ENCODE measurements around the gene PDCD1LG2. TPM values are rescaled to one million over a fixed set of nuclear protein-coding genes. Genes with fewer than 3 reads are reported as not detected.

The PDCD1LG2 gene
- total RNA-seq, 1 donor, result under 0.01 TPM

GRCh38 chr9:5529683-5530221 is 19.4 kb downstream of the PDCD1LG2 start:
- DNase-seq (ENCODE audit: low read depth in 2 of 3, low spot score in 2 of 3), result peak in 2 of 3 donors; percentile 38 to 40

GRCh38 chr9:5531101-5531882 is 21.0 kb downstream of the PDCD1LG2 start:
- DNase-seq (ENCODE audit: low read depth in 2 of 3, low spot score in 2 of 3), result peak in 2 of 3 donors; percentile 51 to 62

- DNase-seq (ENCODE audit: low read depth in 2 of 3, low spot score in 2 of 3), result no peak
Observed at GRCh38 chr9:5532306-5532705, 22.0 kb downstream of the PDCD1LG2 start.

- no peak for DNase-seq (ENCODE audit: low read depth in 2 of 3, low spot score in 2 of 3)
Observed at GRCh38 chr9:5532790-5533189, 22.5 kb downstream of the PDCD1LG2 start.

GRCh38 chr9:5536684-5537083 is 26.4 kb downstream of the PDCD1LG2 start:
- peak in 2 of 3 donors; percentile 37 to 48 for DNase-seq (ENCODE audit: low read depth in 2 of 3, low spot score in 2 of 3)

GRCh38 chr9:5543875-5544702 is 33.8 kb downstream of the PDCD1LG2 start:
- no peak for DNase-seq (ENCODE audit: low read depth in 2 of 3, low spot score in 2 of 3)

GRCh38 chr9:5549658-5550650 is 39.6 kb downstream of the PDCD1LG2 start:
- no peak for DNase-seq (ENCODE audit: low read depth in 2 of 3, low spot score in 2 of 3)

- DNase-seq (ENCODE audit: low read depth in 2 of 3, low spot score in 2 of 3), result no peak
Observed at GRCh38 chr9:5551368-5552150, 41.2 kb downstream of the PDCD1LG2 start.

GRCh38 chr9:5552301-5552700 is 42.0 kb downstream of the PDCD1LG2 start:
- no peak for DNase-seq (ENCODE audit: low read depth in 2 of 3, low spot score in 2 of 3)

- DNase-seq (ENCODE audit: low read depth in 2 of 3, low spot score in 2 of 3), result no peak
Observed at GRCh38 chr9:5553211-5553610, 42.9 kb downstream of the PDCD1LG2 start.

GRCh38 chr9:5554254-5554653 is 43.9 kb downstream of the PDCD1LG2 start:
- DNase-seq (ENCODE audit: low read depth in 2 of 3, low spot score in 2 of 3), result no peak

GRCh38 chr9:5556101-5556705 is 45.9 kb downstream of the PDCD1LG2 start:
- peak in 1 of 3 donors; percentile 6 for DNase-seq (ENCODE audit: low read depth in 2 of 3, low spot score in 2 of 3)

- peak in 2 of 3 donors; percentile 28 to 37 for DNase-seq (ENCODE audit: low read depth in 2 of 3, low spot score in 2 of 3)
Observed at GRCh38 chr9:5557606-5558587, 47.6 kb downstream of the PDCD1LG2 start.

GRCh38 chr9:5559659-5560058 is 49.3 kb downstream of the PDCD1LG2 start:
- DNase-seq (ENCODE audit: low read depth in 2 of 3, low spot score in 2 of 3), result no peak

- no peak for DNase-seq (ENCODE audit: low read depth in 2 of 3, low spot score in 2 of 3)
Observed at GRCh38 chr9:5560443-5561100, 50.2 kb downstream of the PDCD1LG2 start.

GRCh38 chr9:5561828-5562488 is 51.6 kb downstream of the PDCD1LG2 start:
- DNase-seq (ENCODE audit: low read depth in 2 of 3, low spot score in 2 of 3), result no peak
